Stimulated activated CD8-positive, alpha-beta memory T cell treated with anti-CD3 and anti-CD28 coated beads, Interleukin-12 subunit alpha, Interleukin-12 subunit beta, amount 100 ng/mL, for 4 hours (primary cell): ENCODE data around the gene REG3G.
"Not testable (repeated sequence)": the region's sequence is repeated elsewhere in the genome, so short reads cannot be mapped to it uniquely, and the experiment has no call there.

Source experiments
- DNase-seq: peaks from one replicate; pipeline ENCODE4 v3.0.0-alpha.2; 2020; ENCODE audit warnings: low read depth

Gene REG3G

DNA sequence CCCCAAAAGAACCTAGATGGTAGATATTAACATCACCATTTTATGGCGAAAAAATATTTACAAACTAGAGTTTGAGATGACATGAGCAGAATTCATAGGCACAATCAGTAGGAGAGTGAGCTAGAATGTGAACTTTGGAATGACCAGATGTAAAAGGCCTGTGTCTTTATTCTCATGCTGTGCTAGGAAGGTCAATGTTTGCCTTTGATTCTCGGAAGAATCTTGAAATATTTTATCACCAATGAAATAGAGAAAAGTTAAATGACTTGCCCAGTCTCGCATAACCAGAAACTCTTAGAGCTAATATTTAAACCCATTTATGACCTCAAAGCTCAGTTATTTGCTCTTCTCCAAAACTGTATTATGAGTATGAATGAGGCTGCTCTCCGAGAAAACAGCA is 9.2 kb upstream of the REG3G start:
- no peak for DNase-seq

DNA sequence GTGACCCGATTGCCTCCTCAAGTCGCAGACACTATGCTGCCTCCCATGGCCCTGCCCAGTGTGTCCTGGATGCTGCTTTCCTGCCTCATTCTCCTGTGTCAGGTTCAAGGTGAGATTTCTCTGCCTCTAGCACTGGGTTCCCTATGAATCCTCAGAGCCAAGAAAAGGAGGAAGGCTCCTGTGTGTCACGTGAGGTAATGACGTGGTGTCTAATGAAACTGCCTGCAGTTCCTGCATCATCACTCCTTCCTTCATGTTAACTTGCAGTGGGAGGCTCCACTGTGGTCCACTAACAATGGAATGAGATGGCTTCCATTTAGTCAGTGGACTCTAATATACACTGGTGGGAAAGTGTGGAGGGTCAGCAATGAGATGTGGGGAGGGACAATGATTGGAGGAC is 559 bp downstream of the REG3G start:
- DNase-seq: no peak

DNA sequence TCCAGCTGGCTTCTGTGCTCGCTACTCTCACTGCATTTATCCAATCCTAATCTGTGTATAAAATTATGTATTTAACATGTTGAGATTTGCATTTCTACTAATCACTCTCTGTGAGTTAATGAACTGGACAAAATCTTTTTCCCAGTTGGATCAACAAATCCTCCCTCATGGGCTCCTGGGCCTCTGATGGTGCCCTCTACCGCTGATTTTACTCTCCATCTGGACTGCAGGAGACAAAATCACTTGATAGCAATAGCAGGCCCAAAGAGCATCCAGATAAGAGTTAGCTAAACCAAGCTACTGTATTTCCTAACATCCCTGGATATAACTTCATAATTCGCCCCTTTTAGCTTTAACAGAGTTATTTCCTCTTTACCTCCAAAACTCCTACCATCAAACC is 14.4 kb downstream of the REG3G start:
- no peak for DNase-seq

DNA sequence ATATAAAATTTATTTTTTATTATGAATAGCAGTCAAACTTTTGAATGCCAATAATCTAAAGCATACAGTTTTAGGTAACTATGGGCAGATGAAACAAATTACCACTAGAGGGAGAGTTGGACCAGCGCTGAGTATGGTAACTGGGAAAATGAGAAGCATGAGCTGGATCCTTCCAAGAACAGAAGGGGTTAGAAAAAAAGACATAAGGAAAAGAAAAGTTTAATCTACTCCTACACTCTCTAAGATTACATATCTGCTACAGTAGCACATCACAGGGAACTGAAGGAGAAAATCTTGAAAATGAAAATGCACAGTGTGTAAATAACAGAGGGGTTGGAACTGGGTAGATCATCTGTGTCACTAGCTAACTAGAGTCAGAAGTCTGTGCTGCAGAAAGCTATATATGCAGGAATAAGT is 15.5 kb downstream of the REG3G start:
- no peak for DNase-seq

DNA sequence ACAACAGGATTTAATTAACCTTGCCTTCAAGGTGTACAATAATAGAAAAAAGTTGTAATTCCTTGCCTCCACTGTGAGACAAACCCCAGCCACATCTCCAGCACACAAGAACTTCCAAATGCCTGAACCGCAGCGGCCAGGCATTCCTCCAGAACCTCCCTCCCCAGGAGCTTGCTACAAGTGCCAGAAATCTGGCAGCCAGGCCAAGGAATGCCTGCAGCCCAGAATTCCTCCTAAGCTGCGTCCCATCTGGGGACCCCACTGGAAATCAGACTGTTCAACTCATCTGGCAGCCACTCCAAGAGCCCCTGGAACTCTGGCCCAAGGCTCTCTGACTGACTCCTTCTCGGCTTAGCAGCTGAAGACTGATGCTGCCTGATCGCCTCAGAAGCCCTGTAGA is 28.0 kb downstream of the REG3G start:
- not testable (repeated sequence) for DNase-seq

DNA sequence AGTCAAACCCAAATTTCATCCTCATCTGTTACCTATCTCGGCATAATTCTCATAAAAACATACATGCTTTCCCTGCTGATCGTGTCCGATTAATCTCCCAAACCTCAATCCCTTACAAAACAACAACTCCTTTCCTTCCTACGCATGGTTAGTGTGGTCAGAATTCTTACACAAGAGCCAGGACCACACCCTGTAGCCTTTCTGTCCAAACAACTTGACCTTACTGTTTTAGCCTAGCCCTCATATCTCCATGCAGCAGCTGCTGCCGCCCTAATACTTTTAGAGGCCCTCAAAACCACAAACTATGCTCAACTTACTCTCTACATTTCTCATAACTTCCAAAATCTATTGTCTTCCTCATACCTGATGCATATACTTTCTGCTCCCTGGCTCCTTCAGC is 29.3 kb downstream of the REG3G start:
- DNase-seq: not testable (repeated sequence)

DNA sequence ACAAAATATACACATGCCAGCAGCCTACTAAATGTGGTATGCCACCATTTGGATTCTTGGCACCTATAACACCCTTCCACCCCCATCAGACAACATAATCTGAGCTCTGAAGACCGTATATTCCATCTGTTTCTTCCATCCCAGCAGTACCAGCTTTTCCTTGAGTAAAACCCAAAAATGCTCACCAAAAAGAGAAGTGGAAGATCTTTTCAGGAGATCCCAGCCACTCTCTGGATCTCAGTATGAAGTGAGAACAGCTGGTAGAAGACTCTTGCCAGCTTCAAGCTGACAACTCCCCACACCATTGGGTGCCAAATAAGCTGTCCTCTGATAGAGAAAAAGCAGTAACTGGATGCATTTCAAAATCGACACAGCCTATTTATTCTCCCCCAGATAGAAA is 39.7 kb downstream of the REG3G start:
- DNase-seq: no peak

DNA sequence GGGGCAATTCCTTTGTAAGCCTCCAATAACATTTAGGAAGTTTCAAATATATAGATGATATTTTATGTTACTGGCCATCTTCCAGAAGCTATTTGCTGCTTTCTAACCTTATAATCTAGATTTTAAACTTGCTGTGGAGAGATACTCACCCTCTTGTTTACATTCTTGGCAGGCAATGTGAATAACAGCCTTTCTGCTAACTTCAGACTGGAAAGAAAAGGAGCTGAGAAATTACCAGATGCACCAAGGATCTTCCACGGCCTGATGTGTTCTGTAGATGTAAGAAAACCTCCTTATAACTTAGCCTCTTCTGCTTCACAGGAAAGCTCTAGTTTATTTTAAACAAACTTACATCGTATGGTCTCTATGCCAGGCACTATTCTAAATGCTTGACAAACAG is 45.6 kb downstream of the REG3G start:
- DNase-seq: no peak
